Liver (tissue), 3 donors: ENCODE data around the gene FMN1.

Experiments used
- CTCF ChIP-seq: fragments of 150-350 bp; IDR thresholded peaks from 2 replicates; pipeline ENCODE4 v1.5.1; 2017; ENCODE audit warnings: improper control_type of control experiment, low read depth, low read length; ENCODE audit not compliant: missing input control
- RXRA ChIP-seq, 2 donors: IDR thresholded peaks; 2 replicates each; pipeline ENCODE4 v1.6.1; 2017 to 2018; ENCODE audit warnings: antibody characterized with exemption in 2 of 2, mild to moderate bottlenecking in 1 of 2
- TAF1 ChIP-seq: conservative IDR thresholded peaks from 2 replicates; pipeline ENCODE4 v1.6.1; 2016; ENCODE audit warnings: antibody characterized with exemption, mild to moderate bottlenecking
- ZBTB33 ChIP-seq: IDR thresholded peaks from 2 replicates; pipeline ENCODE4 v1.6.1; 2016; ENCODE audit warnings: antibody characterized with exemption
- donor health status: healthy.
- donor health status: healthy.

GRCh38 chr15:32873284-32874114 lies 321.0 kb downstream of the FMN1 start:
- TF ChIP-seq CTCF, result no peak
- no peak for TF ChIP-seq RXRA (IDR thresholded peaks at IDR 0.05)
- no peak for TF ChIP-seq ZBTB33
- no peak for TF ChIP-seq TAF1
